Measurements from ENCODE around the gene ST7L. TPM values are rescaled to one million over a fixed set of nuclear protein-coding genes. Genes with fewer than 3 reads are reported as not detected.

The ST7L gene
- total and polyA plus RNA-seq, 9 of the 15 experiments (the other 6 are each of a cell fraction or from before 2014, with no cell fraction given), result 9.0 to 32.5 (median 26.6) TPM

GRCh38 chr1:112517646-112518045 lies 101.3 kb downstream of the ST7L start:
- FAIRE-seq (no peak), ATAC-seq (no peak), DNase-seq (ENCODE audit: extremely low read depth in 1 of 4, low spot score in 3 of 4) (no peak)
- ChIA-PET POLR2A (interaction anchor here (0.6 to 1.6 kb wide), 3 partner anchors 11 to 196 kb away, joined by 3 to 4 read pairs (median 4); no protein-coding TSS in a partner anchor), CTCF (ENCODE audit: low intra/inter-chr PET ratio) (interaction anchor here (0.6 kb wide), 1 partner anchor 52 kb away, joined by 4 read pairs; no protein-coding TSS in a partner anchor)
- Histone ChIP-seq H3K9ac (ENCODE audit: insufficient read depth in 1 of 2, low read depth in 2 of 2, low read length in 2 of 2) (no peak overlapping the region), H3K27me3 (ENCODE audit: control insufficient read depth in 2 of 2, insufficient read depth in 2 of 2, low read length in 2 of 2) (peaks cover 6 to 37% of the 10 kb centered on the region in 2 experiments), H3K4me1 (replicated peaks in 1 of 2; ENCODE audit: control insufficient read depth in 2 of 2, insufficient read depth in 2 of 2, low read length in 2 of 2) (peaks cover 6 to 14% of the 10 kb centered on the region in 2 experiments; a peak in 3 of 5 replicates), H3K4me3 (no peak overlapping the region), H3K36me3 (ENCODE audit: control insufficient read depth, insufficient read depth, low read length) (no peaks in the 10 kb centered on the region), H3K4me2 (ENCODE audit: insufficient read depth, low read length) (no peak overlapping the region), H2AFZ (ENCODE audit: low read depth, low read length) (no peak overlapping the region), H3K9me1 (ENCODE audit: control insufficient read depth, insufficient read depth, low read length) (no peaks in the 10 kb centered on the region), H3K27ac (ENCODE audit: extremely low read depth, low read depth, low read length) (no peak overlapping the region), H3K9me3 (replicated peaks; ENCODE audit: control insufficient read depth, insufficient read depth, low read depth, low read length) (no peaks in the 10 kb centered on the region), H3K79me2 (ENCODE audit: control insufficient read depth, insufficient read depth, low read length) (no peaks in the 10 kb centered on the region), H4K20me1 (replicated peaks; ENCODE audit: control insufficient read depth, insufficient read depth, low read length) (peaks cover 5% of the 10 kb centered on the region; the same call in 1 of the 2 replicates)
- 10% methylated on average over 2 of the region's 2 CpGs for WGBS (ENCODE audit: insufficient coverage, low coverage, missing lambda C conversion rate)
- in situ Hi-C loops (cut with MboI), result no loop called here
- TF ChIP-seq ZNF280A (IDR thresholded peaks at IDR 0.05; ENCODE audit: low read depth, partially characterized antibody) (no peak), ZBTB40 (IDR thresholded peaks at IDR 0.05) (peak; percentile 84), ZBTB40 (CRISPR knock-in tag; IDR thresholded peaks at IDR 0.05) (peak; percentile 77)
- intact Hi-C loops (cut with micrococcal nuclease), result no loop called here
- BruUV-seq (replicated peaks), result no TSS peak

All from K562 (cell line).